A673 (cell line): ENCODE data around the gene SETX.

ENCODE experiments used
- EZH2 ChIP-seq: fragments of 200-600 bp; sonication (generic); IDR thresholded peaks from 2 replicates; pipeline ENCODE4 v1.6.1; 2017; ENCODE audit warnings: borderline replicate concordance, low read depth, mild to moderate bottlenecking, mixed read lengths, antibody characterized with exemption, low read length; ENCODE audit not compliant: poor library complexity, severe bottlenecking
- TF ChIP-seq, protein P1 (sequence below): fragments of 300-800, 200-600 bp; sonication (generic); conservative IDR thresholded peaks from 2 replicates; pipeline ENCODE4 v1.5.1; 2017; ENCODE audit warnings: low read depth, mild to moderate bottlenecking, antibody characterized with exemption, low read length, moderate library complexity, mixed read lengths

DNA sequence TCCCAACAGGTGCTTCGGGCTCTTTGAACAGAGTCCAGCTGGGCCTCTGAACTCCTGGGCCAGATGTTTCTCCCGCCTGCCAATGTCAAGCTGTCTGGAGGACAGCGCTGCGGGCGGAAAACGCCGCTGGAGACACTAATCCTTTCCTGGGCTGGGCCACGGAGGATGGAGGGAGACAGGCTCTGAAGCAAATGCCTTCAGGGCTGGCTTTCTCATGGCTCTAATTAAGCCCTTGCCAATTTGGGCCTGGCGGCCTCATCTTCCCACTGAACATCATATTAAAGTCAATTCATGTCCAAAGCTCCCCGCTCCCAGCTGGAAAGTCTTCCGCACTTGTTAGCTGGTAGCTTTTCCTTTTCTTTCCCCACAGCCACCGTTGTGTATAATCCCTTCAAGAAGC is 120.3 kb downstream of the SETX start:
- TF ChIP-seq, protein P1, sequence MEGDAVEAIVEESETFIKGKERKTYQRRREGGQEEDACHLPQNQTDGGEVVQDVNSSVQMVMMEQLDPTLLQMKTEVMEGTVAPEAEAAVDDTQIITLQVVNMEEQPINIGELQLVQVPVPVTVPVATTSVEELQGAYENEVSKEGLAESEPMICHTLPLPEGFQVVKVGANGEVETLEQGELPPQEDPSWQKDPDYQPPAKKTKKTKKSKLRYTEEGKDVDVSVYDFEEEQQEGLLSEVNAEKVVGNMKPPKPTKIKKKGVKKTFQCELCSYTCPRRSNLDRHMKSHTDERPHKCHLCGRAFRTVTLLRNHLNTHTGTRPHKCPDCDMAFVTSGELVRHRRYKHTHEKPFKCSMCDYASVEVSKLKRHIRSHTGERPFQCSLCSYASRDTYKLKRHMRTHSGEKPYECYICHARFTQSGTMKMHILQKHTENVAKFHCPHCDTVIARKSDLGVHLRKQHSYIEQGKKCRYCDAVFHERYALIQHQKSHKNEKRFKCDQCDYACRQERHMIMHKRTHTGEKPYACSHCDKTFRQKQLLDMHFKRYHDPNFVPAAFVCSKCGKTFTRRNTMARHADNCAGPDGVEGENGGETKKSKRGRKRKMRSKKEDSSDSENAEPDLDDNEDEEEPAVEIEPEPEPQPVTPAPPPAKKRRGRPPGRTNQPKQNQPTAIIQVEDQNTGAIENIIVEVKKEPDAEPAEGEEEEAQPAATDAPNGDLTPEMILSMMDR, result no peak
- TF ChIP-seq EZH2, result no peak
